ENCODE results near the gene AK5.

DNA sequence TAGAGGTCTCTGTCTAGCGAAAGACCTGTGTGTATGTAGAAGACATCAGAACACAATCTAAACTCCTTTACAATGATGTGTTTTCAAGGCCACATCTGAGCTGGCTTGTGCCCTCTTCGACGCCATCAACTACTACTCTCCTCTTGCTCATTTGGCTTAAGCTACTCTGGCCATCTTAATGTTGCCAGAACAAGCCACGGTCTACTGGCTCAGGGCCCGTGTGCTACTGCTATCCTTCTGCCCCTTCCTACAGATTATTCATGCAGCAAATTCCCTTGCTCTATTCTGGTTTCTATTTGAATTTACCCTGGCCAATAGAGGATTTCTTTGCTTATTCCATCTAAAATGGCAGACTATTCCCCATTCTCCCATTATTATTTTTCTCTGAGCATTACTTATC lies 278.9 kb downstream of the AK5 start:
- no peak for TF ChIP-seq CTCF (IDR thresholded peaks at IDR 0.05)
- no peak for TF ChIP-seq POLR2A (IDR thresholded peaks at IDR 0.05)
- TF ChIP-seq POLR2AphosphoS5 (IDR thresholded peaks at IDR 0.05): no peak

All from prostate gland (tissue), 2 donors.